Prostate gland (tissue), 2 donors: ENCODE results near the gene CNIH1.

Experiments
- POLR2A ChIP-seq: fragments of 450-650 bp; IDR thresholded peaks from one replicate; pipeline ENCODE4 v1.6.1; 2016; ENCODE audit warnings: antibody characterized with exemption, mild to moderate bottlenecking
- POLR2AphosphoS5 ChIP-seq: sonication (generic); formaldehyde crosslinking; IDR thresholded peaks from one replicate; pipeline ENCODE4 v1.6.1; 2017; ENCODE audit warnings: antibody characterized with exemption
- TF ChIP-seq, protein P1 (sequence below), 4 experiments: fragments of 200-600 bp in 2 of 4; fragments of 450-650 bp in 2 of 4; sonication (generic) in 2 of 4; IDR thresholded peaks; 1 replicate in 3 of 4; 2 replicates in 1 of 4; pipeline ENCODE4 v1.5.1; 2016 to 2019; ENCODE audit warnings: antibody characterized with exemption in 4 of 4, mild to moderate bottlenecking in 2 of 4, moderate library complexity in 2 of 4

DNA sequence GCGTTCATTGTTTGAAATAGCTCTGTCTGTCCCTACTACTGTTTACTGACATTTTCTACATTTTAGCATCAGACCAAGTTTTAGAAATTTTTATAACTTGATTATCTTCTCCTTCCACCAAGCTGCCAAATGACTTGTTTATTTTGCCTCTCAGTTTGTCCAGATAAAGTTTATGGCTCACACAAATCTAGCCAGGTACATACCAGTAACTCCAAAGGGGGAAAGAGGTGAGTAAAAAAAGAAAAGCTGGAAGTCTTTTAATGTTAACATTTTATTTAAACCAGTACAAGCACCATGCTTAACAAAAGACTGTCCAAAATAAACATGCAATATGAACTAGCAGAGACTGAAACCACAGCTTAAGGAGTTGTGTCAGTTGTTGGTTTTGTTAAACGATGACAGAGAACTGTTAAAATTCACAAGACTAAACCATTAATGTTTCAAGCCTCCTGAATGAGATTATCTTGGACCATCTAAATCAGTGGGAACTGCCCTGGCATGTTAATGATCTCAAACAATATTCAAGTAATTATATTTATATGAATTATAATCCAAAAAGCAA lies 33.1 kb upstream of the CNIH1 start:
- peak; percentile 58 for TF ChIP-seq POLR2AphosphoS5
- TF ChIP-seq, protein P1, sequence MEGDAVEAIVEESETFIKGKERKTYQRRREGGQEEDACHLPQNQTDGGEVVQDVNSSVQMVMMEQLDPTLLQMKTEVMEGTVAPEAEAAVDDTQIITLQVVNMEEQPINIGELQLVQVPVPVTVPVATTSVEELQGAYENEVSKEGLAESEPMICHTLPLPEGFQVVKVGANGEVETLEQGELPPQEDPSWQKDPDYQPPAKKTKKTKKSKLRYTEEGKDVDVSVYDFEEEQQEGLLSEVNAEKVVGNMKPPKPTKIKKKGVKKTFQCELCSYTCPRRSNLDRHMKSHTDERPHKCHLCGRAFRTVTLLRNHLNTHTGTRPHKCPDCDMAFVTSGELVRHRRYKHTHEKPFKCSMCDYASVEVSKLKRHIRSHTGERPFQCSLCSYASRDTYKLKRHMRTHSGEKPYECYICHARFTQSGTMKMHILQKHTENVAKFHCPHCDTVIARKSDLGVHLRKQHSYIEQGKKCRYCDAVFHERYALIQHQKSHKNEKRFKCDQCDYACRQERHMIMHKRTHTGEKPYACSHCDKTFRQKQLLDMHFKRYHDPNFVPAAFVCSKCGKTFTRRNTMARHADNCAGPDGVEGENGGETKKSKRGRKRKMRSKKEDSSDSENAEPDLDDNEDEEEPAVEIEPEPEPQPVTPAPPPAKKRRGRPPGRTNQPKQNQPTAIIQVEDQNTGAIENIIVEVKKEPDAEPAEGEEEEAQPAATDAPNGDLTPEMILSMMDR (IDR thresholded peaks at IDR 0.05): no peak
- no peak for TF ChIP-seq POLR2A
